Calu3 (cell line): ENCODE measurements around the gene PPM1L. TPM values are rescaled to one million over a fixed set of nuclear protein-coding genes. Genes with fewer than 3 reads are reported as not detected.

Experiments used
- BruUV-seq: library from RNA; stranded (reverse); fragments of 400-500 nt; replicated peaks from 2 replicates; lab custom pipeline; 2021; lab: Mats Ljungman, UMichigan
- CTCF ChIA-PET: fragments of 300-600 bp; sonication (Branson Sonifier 250); formaldehyde crosslinking; loops from one replicate; lab custom pipeline; 2022; ENCODE audit warnings: antibody characterized with exemption; lab: Charles Lee
- DNase-seq: peaks from one replicate; pipeline ENCODE4 v3.0.0; 2022
- H3K27ac Mint-ChIP-seq: one replicate; pipeline ENCODE4 v1.8.0; 2022; ENCODE audit warnings: mixed read lengths; ENCODE audit not compliant: unreplicated experiment
- H3K27me3 Mint-ChIP-seq: one replicate; pipeline ENCODE4 v1.8.0; 2022; ENCODE audit warnings: mixed read lengths; ENCODE audit not compliant: unreplicated experiment
- H3K36me3 Mint-ChIP-seq: one replicate; pipeline ENCODE4 v1.8.0; 2022; ENCODE audit warnings: mild to moderate bottlenecking, moderate library complexity, mixed read lengths; ENCODE audit not compliant: insufficient read depth, unreplicated experiment
- H3K4me1 Mint-ChIP-seq: one replicate; pipeline ENCODE4 v1.8.0; 2022; ENCODE audit warnings: mild to moderate bottlenecking, low read depth, mixed read lengths; ENCODE audit not compliant: unreplicated experiment
- H3K4me3 Mint-ChIP-seq: one replicate; pipeline ENCODE4 v1.8.0; 2022; ENCODE audit warnings: mild to moderate bottlenecking, low read depth, moderate library complexity, mixed read lengths; ENCODE audit not compliant: unreplicated experiment
- H3K9me3 Mint-ChIP-seq: one replicate; pipeline ENCODE4 v1.8.0; 2022; ENCODE audit warnings: low read depth, mixed read lengths; ENCODE audit not compliant: unreplicated experiment
- intact Hi-C: fragments of 100-400 bp; cut with micrococcal nuclease; formaldehyde crosslinking; loops from one replicate; pipeline ENCODE4 v1.10.0; 2022; ENCODE audit not compliant: unreplicated experiment
- total RNA-seq: library from RNA; stranded (reverse); gene quantifications from 2 replicates; pipeline ENCODE4 v1.2.3, GENCODE V29; 2022
- TF ChIP-seq, protein P1 (sequence below): fragments of 200-600 bp; IDR thresholded peaks from one replicate; pipeline ENCODE4 v1.8.0; 2022; ENCODE audit warnings: antibody characterized with exemption; ENCODE audit not compliant: unreplicated experiment

PPM1L gene
- total RNA-seq, 1 experiment from 2014 or later, result 18.4 TPM

DNA sequence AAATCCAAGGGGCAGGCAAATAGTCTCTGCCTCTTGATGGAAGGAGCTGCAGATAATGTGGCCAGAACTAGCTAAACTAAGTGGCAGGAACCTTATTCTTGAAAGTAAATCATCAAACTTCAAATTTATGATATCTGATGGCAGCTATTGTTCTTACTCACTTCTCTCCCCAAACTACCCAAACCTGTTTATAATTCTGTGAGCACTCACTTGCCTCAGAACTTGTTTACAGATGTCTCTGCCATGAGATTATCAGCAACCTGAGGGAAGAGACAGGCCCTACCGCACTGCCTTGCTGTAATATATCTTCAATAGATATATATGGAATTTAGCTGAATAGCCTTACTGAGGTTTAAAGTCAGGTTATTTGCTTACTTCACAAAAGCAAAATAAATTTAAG, 351.3 kb downstream of the PPM1L start:
- H3K27me3 Mint-ChIP-seq, result no peaks in the 10 kb centered on the region
- no peaks in the 10 kb centered on the region for H3K9me3 Mint-ChIP-seq
- peaks cover 17% of the 10 kb centered on the region for H3K4me1 Mint-ChIP-seq
- CTCF ChIA-PET, result no interaction called here
- no peak for DNase-seq
- intact Hi-C loops, result no loop called here
- no peak overlapping the region for H3K4me3 Mint-ChIP-seq
- TF ChIP-seq, protein P1, sequence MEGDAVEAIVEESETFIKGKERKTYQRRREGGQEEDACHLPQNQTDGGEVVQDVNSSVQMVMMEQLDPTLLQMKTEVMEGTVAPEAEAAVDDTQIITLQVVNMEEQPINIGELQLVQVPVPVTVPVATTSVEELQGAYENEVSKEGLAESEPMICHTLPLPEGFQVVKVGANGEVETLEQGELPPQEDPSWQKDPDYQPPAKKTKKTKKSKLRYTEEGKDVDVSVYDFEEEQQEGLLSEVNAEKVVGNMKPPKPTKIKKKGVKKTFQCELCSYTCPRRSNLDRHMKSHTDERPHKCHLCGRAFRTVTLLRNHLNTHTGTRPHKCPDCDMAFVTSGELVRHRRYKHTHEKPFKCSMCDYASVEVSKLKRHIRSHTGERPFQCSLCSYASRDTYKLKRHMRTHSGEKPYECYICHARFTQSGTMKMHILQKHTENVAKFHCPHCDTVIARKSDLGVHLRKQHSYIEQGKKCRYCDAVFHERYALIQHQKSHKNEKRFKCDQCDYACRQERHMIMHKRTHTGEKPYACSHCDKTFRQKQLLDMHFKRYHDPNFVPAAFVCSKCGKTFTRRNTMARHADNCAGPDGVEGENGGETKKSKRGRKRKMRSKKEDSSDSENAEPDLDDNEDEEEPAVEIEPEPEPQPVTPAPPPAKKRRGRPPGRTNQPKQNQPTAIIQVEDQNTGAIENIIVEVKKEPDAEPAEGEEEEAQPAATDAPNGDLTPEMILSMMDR, result no peak
- BruUV-seq, result no TSS peak
- no peak overlapping the region for H3K27ac Mint-ChIP-seq
- H3K36me3 Mint-ChIP-seq, result peaks cover 19% of the 10 kb centered on the region

GRCh38 chr3:161108840-161109239, 352.8 kb downstream of the PPM1L start:
- no peaks in the 10 kb centered on the region for H3K27me3 Mint-ChIP-seq
- BruUV-seq, result no TSS peak
- H3K36me3 Mint-ChIP-seq, result peaks cover 19% of the 10 kb centered on the region
- no peak overlapping the region for H3K27ac Mint-ChIP-seq
- H3K4me1 Mint-ChIP-seq, result peaks cover 17% of the 10 kb centered on the region
- no peak overlapping the region for H3K4me3 Mint-ChIP-seq
- no peak for DNase-seq
- CTCF ChIA-PET, result no interaction called here
- TF ChIP-seq, protein P1, result no peak
- H3K9me3 Mint-ChIP-seq, result no peaks in the 10 kb centered on the region
- intact Hi-C loops, result no loop called here

DNA sequence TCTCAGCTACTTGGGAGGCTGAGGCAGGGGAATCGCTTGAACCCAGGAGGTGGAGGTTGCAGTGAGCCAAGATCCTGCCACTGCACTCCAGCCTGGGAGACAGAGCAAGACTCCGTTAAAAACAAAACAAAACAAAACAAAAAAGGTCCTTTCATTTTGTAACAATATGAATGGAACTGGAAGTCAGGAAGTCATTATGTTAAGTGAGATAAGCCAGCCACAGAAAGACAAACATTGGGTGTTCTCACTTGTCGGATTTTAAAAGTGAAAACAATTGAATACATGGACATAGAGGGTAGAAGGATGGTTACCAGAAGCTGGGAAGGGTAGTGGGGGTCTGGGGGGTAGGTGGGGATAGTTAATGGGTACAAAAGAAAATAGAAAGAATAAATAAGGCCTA, 361.6 kb downstream of the PPM1L start:
- TF ChIP-seq, protein P1, result no peak
- Mint-ChIP-seq H3K27me3 (no peaks in the 10 kb centered on the region), H3K4me3 (no peak overlapping the region), H3K9me3 (peaks cover 13% of the 10 kb centered on the region), H3K27ac (no peak overlapping the region), H3K4me1 (no peaks in the 10 kb centered on the region), H3K36me3 (no peaks in the 10 kb centered on the region)
- no TSS peak for BruUV-seq
- no peak for DNase-seq
- intact Hi-C loops, result no loop called here
- CTCF ChIA-PET, result no interaction called here

GRCh38 chr3:161126495-161126894, 370.5 kb downstream of the PPM1L start:
- H3K27ac Mint-ChIP-seq, result no peak overlapping the region
- no peak for DNase-seq
- no peaks in the 10 kb centered on the region for H3K4me1 Mint-ChIP-seq
- BruUV-seq, result no TSS peak
- intact Hi-C loops, result no loop called here
- H3K27me3 Mint-ChIP-seq, result no peaks in the 10 kb centered on the region
- CTCF ChIA-PET, result no interaction called here
- no peaks in the 10 kb centered on the region for H3K36me3 Mint-ChIP-seq
- no peak overlapping the region for H3K4me3 Mint-ChIP-seq
- TF ChIP-seq, protein P1, result no peak
- peaks cover 5% of the 10 kb centered on the region for H3K9me3 Mint-ChIP-seq

Other genes starting within 250 kb of the PPM1L start
- gene KPNA4, start 190.7 kb upstream of the PPM1L start, total RNA-seq, result 116 and 117 TPM in 2 replicates
- 104 and 197 TPM in 2 replicates for gene ARL14, start 79.1 kb upstream of the PPM1L start, total RNA-seq